ENCODE measurements around the gene KRTAP9-9. TPM values are rescaled to one million over a fixed set of nuclear protein-coding genes. Genes with fewer than 3 reads are reported as not detected.
"Not testable (repeated sequence)": the region's sequence is repeated elsewhere in the genome, so short reads cannot be mapped to it uniquely, and the experiment has no call there.

The KRTAP9-9 gene
- polyA plus RNA-seq, 1 experiment: not detected

DNA sequence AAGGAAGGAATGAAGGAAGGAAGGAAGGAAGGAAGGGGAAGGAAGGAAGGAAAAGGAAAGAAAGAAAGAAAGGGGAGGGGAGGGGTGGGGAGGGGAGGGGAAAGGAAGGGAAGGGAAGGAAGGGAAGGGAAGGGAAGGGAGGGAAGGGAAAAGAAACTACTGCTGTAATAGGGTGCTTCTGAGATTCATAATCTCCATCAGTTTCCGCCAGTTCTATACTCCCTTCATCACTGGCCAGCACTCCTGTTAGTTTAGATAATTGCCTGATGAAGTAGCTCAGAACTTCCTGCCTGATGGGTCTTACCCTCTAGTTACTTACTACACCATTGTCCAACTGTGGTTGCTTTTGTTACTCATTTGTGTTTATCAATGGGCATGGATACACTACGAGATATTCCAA, 8.0 kb downstream of the KRTAP9-9 start:
- Histone ChIP-seq H3K4me3 (ENCODE audit: low read depth, low read length) (no peak overlapping the region), H3K27me3 (ENCODE audit: control insufficient read depth, insufficient read depth, low read length) (peaks cover 6% of the 10 kb centered on the region), H3K27ac (ENCODE audit: low read depth, low read length) (no peak overlapping the region), H3K9me3 (ENCODE audit: control insufficient read depth, insufficient read depth, low read length) (no peaks in the 10 kb centered on the region)
- TF ChIP-seq, protein P1, sequence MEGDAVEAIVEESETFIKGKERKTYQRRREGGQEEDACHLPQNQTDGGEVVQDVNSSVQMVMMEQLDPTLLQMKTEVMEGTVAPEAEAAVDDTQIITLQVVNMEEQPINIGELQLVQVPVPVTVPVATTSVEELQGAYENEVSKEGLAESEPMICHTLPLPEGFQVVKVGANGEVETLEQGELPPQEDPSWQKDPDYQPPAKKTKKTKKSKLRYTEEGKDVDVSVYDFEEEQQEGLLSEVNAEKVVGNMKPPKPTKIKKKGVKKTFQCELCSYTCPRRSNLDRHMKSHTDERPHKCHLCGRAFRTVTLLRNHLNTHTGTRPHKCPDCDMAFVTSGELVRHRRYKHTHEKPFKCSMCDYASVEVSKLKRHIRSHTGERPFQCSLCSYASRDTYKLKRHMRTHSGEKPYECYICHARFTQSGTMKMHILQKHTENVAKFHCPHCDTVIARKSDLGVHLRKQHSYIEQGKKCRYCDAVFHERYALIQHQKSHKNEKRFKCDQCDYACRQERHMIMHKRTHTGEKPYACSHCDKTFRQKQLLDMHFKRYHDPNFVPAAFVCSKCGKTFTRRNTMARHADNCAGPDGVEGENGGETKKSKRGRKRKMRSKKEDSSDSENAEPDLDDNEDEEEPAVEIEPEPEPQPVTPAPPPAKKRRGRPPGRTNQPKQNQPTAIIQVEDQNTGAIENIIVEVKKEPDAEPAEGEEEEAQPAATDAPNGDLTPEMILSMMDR (IDR thresholded peaks at IDR 0.05; ENCODE audit: low read depth, low read length): no peak
- POLR2A ChIA-PET: no interaction called here
- DNase-seq (ENCODE audit: low read depth, low spot score): no peak
- CTCF ChIA-PET: interaction anchor here (0.7 kb wide), 1 partner anchor 285 kb away, joined by 3 read pairs; no protein-coding TSS in a partner anchor

DNA sequence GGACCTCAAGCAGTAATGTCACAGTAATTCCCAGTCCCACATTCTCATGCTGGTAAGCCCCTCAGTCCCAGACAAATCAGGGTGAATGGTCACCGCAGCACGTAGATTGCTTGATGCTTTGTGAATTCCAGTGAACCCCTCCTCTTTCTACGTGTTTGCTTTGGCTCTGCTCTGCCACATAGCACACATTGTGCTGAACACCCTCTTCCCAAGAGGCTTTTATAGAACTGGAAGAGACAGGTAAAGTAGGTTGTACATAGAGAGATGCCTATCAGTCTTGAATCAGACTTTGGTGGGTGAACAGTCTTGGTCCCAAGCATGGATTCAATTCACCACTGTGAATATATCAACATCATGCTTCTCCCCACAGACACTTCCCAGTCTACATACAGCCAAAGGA, 9.4 kb downstream of the KRTAP9-9 start:
- Histone ChIP-seq H3K27ac (ENCODE audit: low read depth, low read length) (no peak overlapping the region), H3K4me3 (ENCODE audit: low read depth, low read length) (no peak overlapping the region), H3K9me3 (ENCODE audit: control insufficient read depth, insufficient read depth, low read length) (no peaks in the 10 kb centered on the region), H3K27me3 (ENCODE audit: control insufficient read depth, insufficient read depth, low read length) (peaks cover 10% of the 10 kb centered on the region)
- ChIA-PET POLR2A (no interaction called here), CTCF (no interaction called here)
- TF ChIP-seq, protein P1 (IDR thresholded peaks at IDR 0.05; ENCODE audit: low read depth, low read length): no peak
- no peak for DNase-seq (ENCODE audit: low read depth, low spot score)

GRCh38 chr17:41265078-41265477, 9.9 kb downstream of the KRTAP9-9 start, which contains the start of gene KRTAP9-6:
Gene KRTAP9-6 (plus strand): TSS chr17:41265378. CDS start chr17:41265378, 0 bp downstream.
- no peak within 1 kb of the TSS for H3K27ac ChIP-seq (ENCODE audit: low read depth, low read length)
- POLR2A ChIA-PET: no interaction called here
- H3K9me3 ChIP-seq (ENCODE audit: control insufficient read depth, insufficient read depth, low read length): no peaks in the 10 kb centered on the region
- CTCF ChIA-PET: no interaction called here
- DNase-seq (ENCODE audit: low read depth, low spot score): no peak
- no peak within 1 kb of the TSS for H3K4me3 ChIP-seq (ENCODE audit: low read depth, low read length)
- H3K27me3 ChIP-seq (ENCODE audit: control insufficient read depth, insufficient read depth, low read length): peaks cover 10% of the 10 kb centered on the region
- TF ChIP-seq, protein P1 (IDR thresholded peaks at IDR 0.05; ENCODE audit: low read depth, low read length): no peak

GRCh38 chr17:41267711-41268110, 12.5 kb downstream of the KRTAP9-9 start:
- TF ChIP-seq, protein P1 (IDR thresholded peaks at IDR 0.05; ENCODE audit: low read depth, low read length): no peak

GRCh38 chr17:41271323-41271722, 16.1 kb downstream of the KRTAP9-9 start:
- CTCF ChIA-PET; H3K4me3 ChIP-seq (ENCODE audit: low read depth, low read length); H3K9me3 ChIP-seq (ENCODE audit: control insufficient read depth, insufficient read depth, low read length); POLR2A ChIA-PET; DNase-seq (ENCODE audit: low read depth, low spot score); H3K27ac ChIP-seq (ENCODE audit: low read depth, low read length): not testable (repeated sequence)
- H3K27me3 ChIP-seq (ENCODE audit: control insufficient read depth, insufficient read depth, low read length): peaks cover 14% of the 10 kb centered on the region

More at GRCh38 chr17:41267711-41268110, 12.5 kb downstream of the KRTAP9-9 start:
- H3K27ac ChIP-seq (ENCODE audit: low read depth, low read length): no peak overlapping the region
- DNase-seq (ENCODE audit: low read depth, low spot score): no peak
- no peak overlapping the region for H3K4me3 ChIP-seq (ENCODE audit: low read depth, low read length)
- H3K27me3 ChIP-seq (ENCODE audit: control insufficient read depth, insufficient read depth, low read length): peaks cover 12% of the 10 kb centered on the region
- no peaks in the 10 kb centered on the region for H3K9me3 ChIP-seq (ENCODE audit: control insufficient read depth, insufficient read depth, low read length)
- CTCF ChIA-PET: no interaction called here
- POLR2A ChIA-PET: interaction anchor here (0.7 kb wide), 1 partner anchor 166 kb away, joined by 3 read pairs; no protein-coding TSS in a partner anchor

DNA sequence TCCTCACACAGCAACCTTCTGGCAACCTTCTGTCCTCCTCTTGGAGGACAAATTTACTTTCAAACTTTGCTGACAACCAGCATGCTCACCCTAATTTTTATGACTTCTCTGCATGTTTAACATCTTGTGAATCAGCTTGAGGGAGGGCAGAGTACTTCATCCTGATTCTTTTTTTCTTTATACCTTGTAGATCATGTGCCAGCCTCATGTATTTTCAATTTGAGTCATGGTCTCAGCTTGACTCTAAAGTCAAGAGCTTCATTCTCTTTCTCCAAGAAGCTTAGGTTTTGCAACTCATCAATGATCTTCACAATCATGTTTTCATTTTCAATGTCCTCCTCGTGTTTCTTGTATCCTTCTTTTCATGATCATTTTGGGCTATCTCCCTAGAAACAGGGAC, 16.7 kb downstream of the KRTAP9-9 start:
- CTCF ChIA-PET: no interaction called here
- no peak for DNase-seq (ENCODE audit: low read depth, low spot score)
- H3K4me3 ChIP-seq (ENCODE audit: low read depth, low read length): no peak overlapping the region
- TF ChIP-seq, protein P1 (IDR thresholded peaks at IDR 0.05; ENCODE audit: low read depth, low read length): no peak
- H3K9me3 ChIP-seq (ENCODE audit: control insufficient read depth, insufficient read depth, low read length): no peaks in the 10 kb centered on the region
- H3K27me3 ChIP-seq (ENCODE audit: control insufficient read depth, insufficient read depth, low read length): peaks cover 14% of the 10 kb centered on the region
- POLR2A ChIA-PET: no interaction called here
- no peak overlapping the region for H3K27ac ChIP-seq (ENCODE audit: low read depth, low read length)

DNA sequence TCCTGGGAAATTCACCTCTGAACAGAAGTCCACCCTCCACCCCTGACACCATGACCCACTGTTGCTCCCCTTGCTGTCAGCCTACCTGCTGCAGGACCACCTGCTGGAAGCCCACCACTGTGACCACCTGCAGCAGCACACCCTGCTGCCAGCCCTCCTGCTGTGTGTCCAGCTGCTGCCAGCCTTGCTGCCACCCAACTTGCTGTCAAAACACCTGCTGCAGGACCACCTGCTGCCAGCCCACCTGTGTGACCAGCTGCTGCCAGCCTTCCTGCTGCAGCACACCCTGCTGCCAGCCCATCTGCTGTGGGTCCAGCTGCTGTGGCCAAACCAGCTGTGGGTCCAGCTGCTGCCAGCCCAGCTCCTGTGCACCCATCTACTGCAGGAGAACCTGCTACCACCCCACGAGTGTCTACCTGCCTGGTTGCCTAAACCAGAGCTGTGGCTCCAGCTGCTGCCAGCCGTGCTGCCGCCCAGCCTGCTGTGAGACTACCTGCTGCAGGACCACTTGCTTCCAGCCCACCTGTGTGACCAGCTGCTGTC, 20.5 kb downstream of the KRTAP9-9 start, which contains the start of gene KRTAP9-7:
Gene KRTAP9-7, plus strand, starts transcription at position 51 of the 543 bp plus-strand sequence. Its CDS starts 0 bp downstream, at position 51.
- DNase-seq (ENCODE audit: low read depth, low spot score); H3K27ac ChIP-seq (ENCODE audit: low read depth, low read length); H3K27me3 ChIP-seq (ENCODE audit: control insufficient read depth, insufficient read depth, low read length); H3K4me3 ChIP-seq (ENCODE audit: low read depth, low read length); POLR2A ChIA-PET; H3K9me3 ChIP-seq (ENCODE audit: control insufficient read depth, insufficient read depth, low read length): not testable (repeated sequence)
- CTCF ChIA-PET: interaction anchor here (0.7 kb wide), 1 partner anchor 274 kb away, joined by 4 read pairs; no protein-coding TSS in a partner anchor
